HepG2 (cell line): ENCODE results near the gene R3HDM4. TPM values are rescaled to one million over a fixed set of nuclear protein-coding genes. Genes with fewer than 3 reads are reported as not detected.
A peak's percentile ranks its signal among the peaks of the same experiment; 100 is the strongest.

Source experiments
- ARID2 ChIP-seq: sonication (generic); formaldehyde crosslinking; IDR thresholded peaks from 2 replicates; pipeline ENCODE4 v1.8.1; 2022; ENCODE audit warnings: mild to moderate bottlenecking, missing genetic modification reagents, borderline replicate concordance
- ATF7 ChIP-seq, 2 experiments: fragments of 450-650 bp in 1 of 2; sonication (generic) in 1 of 2; formaldehyde crosslinking in 1 of 2; IDR thresholded peaks; 2 replicates each; pipeline versions ENCODE4 v1.4.0 to v1.6.1; 2016 to 2020; ENCODE audit warnings: antibody characterized with exemption in 1 of 2, mild to moderate bottlenecking in 1 of 2, missing genetic modification reagents in 1 of 2
- BRF2 ChIP-seq: sonication (generic); formaldehyde crosslinking; IDR thresholded peaks from 2 replicates; pipeline ENCODE4 v1.8.1; 2022; ENCODE audit warnings: mild to moderate bottlenecking, missing genetic modification reagents
- ELF1 ChIP-seq: sonication (generic); formaldehyde crosslinking; IDR thresholded peaks from 2 replicates; pipeline ENCODE4 v1.4.0; 2020; ENCODE audit warnings: missing genetic modification reagents
- EP300 ChIP-seq, 3 experiments: sonication (generic) in 1 of 3; formaldehyde crosslinking in 1 of 3; IDR thresholded peaks; 2 replicates each; pipeline versions ENCODE4 v1.5.1 to v1.6.1; 2011 to 2020; ENCODE audit warnings: low read depth in 2 of 3, low read length in 2 of 3, borderline replicate concordance in 1 of 3, improper control_type of control experiment in 1 of 3, mild to moderate bottlenecking in 1 of 3, missing genetic modification reagents in 1 of 3, moderate library complexity in 1 of 3
- FIP1L1 ChIP-seq: fragments of 200-400 bp; formaldehyde crosslinking; IDR thresholded peaks from 2 replicates; pipeline ENCODE4 v1.6.1; 2018; ENCODE audit warnings: low read depth, mild to moderate bottlenecking, low read length, moderate library complexity, borderline replicate concordance; ENCODE audit not compliant: insufficient read depth
- GATA4 ChIP-seq: sonication (generic); IDR thresholded peaks from 2 replicates; pipeline ENCODE4 v1.6.1; 2016; ENCODE audit warnings: antibody characterized with exemption, low read depth, borderline replicate concordance
- HIVEP1 ChIP-seq: sonication (generic); formaldehyde crosslinking; IDR thresholded peaks from 2 replicates; pipeline ENCODE4 v1.4.0; 2020; ENCODE audit warnings: mild to moderate bottlenecking, missing genetic modification reagents
- KLF11 ChIP-seq: IDR thresholded peaks from 2 replicates; pipeline ENCODE4 v1.6.1; 2016; ENCODE audit warnings: missing compliant biosample characterization
- MAFK ChIP-seq, 2 experiments: IDR thresholded peaks in 1 of 2; conservative IDR thresholded peaks in 1 of 2; 2 replicates each; pipeline ENCODE4 v1.6.1; 2011; ENCODE audit warnings: improper control_type of control experiment in 2 of 2, low read length in 2 of 2
- MATR3 ChIP-seq: sonication (generic); formaldehyde crosslinking; IDR thresholded peaks from 2 replicates; pipeline ENCODE4 v1.4.0; 2020; ENCODE audit warnings: missing genetic modification reagents
- MIXL1 ChIP-seq: IDR thresholded peaks from 2 replicates; pipeline ENCODE4 v1.6.1; 2016
- NFE2L2 ChIP-seq: fragments of 150-350 bp; IDR thresholded peaks from 2 replicates; pipeline ENCODE4 v1.6.1; 2014; ENCODE audit warnings: low read length
- ZNF275 ChIP-seq: sonication (generic); formaldehyde crosslinking; IDR thresholded peaks from 2 replicates; pipeline ENCODE4 v1.8.0; 2022; ENCODE audit warnings: missing genetic modification reagents, mild to moderate bottlenecking, inconsistent platforms, borderline replicate concordance
- ZNF318 ChIP-seq: sonication (generic); formaldehyde crosslinking; IDR thresholded peaks from 2 replicates; pipeline ENCODE4 v1.4.0; 2020; ENCODE audit warnings: mild to moderate bottlenecking, missing genetic modification reagents
- ZNF567 ChIP-seq: sonication (generic); formaldehyde crosslinking; IDR thresholded peaks from 2 replicates; pipeline ENCODE4 v1.8.1; 2023; ENCODE audit warnings: mild to moderate bottlenecking, missing genetic modification reagents, borderline replicate concordance
- ZNF576 ChIP-seq: sonication (generic); formaldehyde crosslinking; IDR thresholded peaks from 2 replicates; pipeline ENCODE4 v1.4.0; 2020; ENCODE audit warnings: mild to moderate bottlenecking, missing genetic modification reagents
- ZNF737 ChIP-seq: sonication (generic); formaldehyde crosslinking; IDR thresholded peaks from 2 replicates; pipeline ENCODE4 v1.5.0; 2020; ENCODE audit warnings: missing genetic modification reagents, mild to moderate bottlenecking, borderline replicate concordance
- ZNF788 ChIP-seq: sonication (generic); formaldehyde crosslinking; IDR thresholded peaks from 2 replicates; pipeline ENCODE4 v1.5.0; 2020; ENCODE audit warnings: mild to moderate bottlenecking, missing genetic modification reagents, borderline replicate concordance
- polyA plus RNA-seq, 8 experiments: library from polyadenylated mRNA; depleted of rRNA in 3 of 8; stranded (reverse) in 7 of 8; unstranded in 1 of 8; fragments of >200 nt; fragmentation: Illumina TruSeq in 4 of 8; extraction: Trizol in 4 of 8; gene quantifications; 2 replicates each; pipeline versions ENCODE4 v1.2.1 to v1.2.3, GENCODE V29; 2011 to 2016; ENCODE audit warnings: low read depth in 4 of 8, missing spikeins in 1 of 8, mixed read lengths in 1 of 8; ENCODE audit not compliant: insufficient read depth in 1 of 8
- total RNA-seq, 5 experiments: library from RNA; depleted of rRNA; stranded (reverse); fragments of >200 nt; fragmentation: Illumina TruSeq; extraction: Trizol; gene quantifications; 2 replicates each; pipeline ENCODE4 v1.2.3, GENCODE V29; 2016; ENCODE audit warnings: low read depth in 1 of 5

Gene R3HDM4
- total and polyA plus RNA-seq, 2 of the 13 experiments (the other 11 are each of a cell fraction or from before 2014, with no cell fraction given) = 26.2 to 26.9 TPM

- TF ChIP-seq ZNF318 (no peak), MATR3 (CRISPR knock-in tag) (no peak), GATA4 (no peak), NFE2L2 (no peak), ZNF737 (CRISPR knock-in tag) (no peak), ARID2 (CRISPR knock-in tag) (no peak), MIXL1 (CRISPR knock-in tag) (no peak), ZNF788 (CRISPR knock-in tag) (peak; percentile 19; the same call in 1 of the 2 replicates), KLF11 (no peak), ZNF576 (CRISPR knock-in tag) (peak; percentile 59; the same call in 1 of the 2 replicates), FIP1L1 (no peak), MAFK (conservative IDR thresholded peaks at IDR 0.05 in 1 of 2, IDR thresholded peaks at IDR 0.05 in 1 of 2; ENCODE audit: low read length in 2 of 2) (no peak), HIVEP1 (peak; percentile 46; the same call in 1 of the 2 replicates), ELF1 (CRISPR knock-in tag) (no peak), ZNF567 (CRISPR knock-in tag) (no peak), ATF7 (IDR thresholded peaks at IDR 0.05) (no peak), ATF7 (CRISPR knock-in tag; IDR thresholded peaks at IDR 0.05) (no peak), ZNF275 (CRISPR knock-in tag) (no peak), EP300 (IDR thresholded peaks at IDR 0.05; ENCODE audit: low read depth in 2 of 2, low read length in 2 of 2) (no peak), EP300 (CRISPR knock-in tag; IDR thresholded peaks at IDR 0.05; ENCODE audit: borderline replicate concordance) (no peak), BRF2 (CRISPR knock-in tag) (no peak)
Observed at GRCh38 chr19:924553-925086, 11.6 kb upstream of the R3HDM4 start (continued).
